ENCODE measurements around the gene KIT. TPM values are rescaled to one million over a fixed set of nuclear protein-coding genes. Genes with fewer than 3 reads are reported as not detected.

The KIT gene
- total RNA-seq, 4 donors from 2014 or later: 0.61 to 36.8 (median 4.0) TPM

- 58 to 59% methylated on average over 2 to 4 of the region's 4 CpGs for WGBS, 2 donors
- intact Hi-C loops (cut with DNase I): no loop called here
- H3K27ac ChIP-seq: no peak overlapping the region
- TF ChIP-seq POLR2A (IDR thresholded peaks at IDR 0.05): no peak
- TF ChIP-seq, protein P1, sequence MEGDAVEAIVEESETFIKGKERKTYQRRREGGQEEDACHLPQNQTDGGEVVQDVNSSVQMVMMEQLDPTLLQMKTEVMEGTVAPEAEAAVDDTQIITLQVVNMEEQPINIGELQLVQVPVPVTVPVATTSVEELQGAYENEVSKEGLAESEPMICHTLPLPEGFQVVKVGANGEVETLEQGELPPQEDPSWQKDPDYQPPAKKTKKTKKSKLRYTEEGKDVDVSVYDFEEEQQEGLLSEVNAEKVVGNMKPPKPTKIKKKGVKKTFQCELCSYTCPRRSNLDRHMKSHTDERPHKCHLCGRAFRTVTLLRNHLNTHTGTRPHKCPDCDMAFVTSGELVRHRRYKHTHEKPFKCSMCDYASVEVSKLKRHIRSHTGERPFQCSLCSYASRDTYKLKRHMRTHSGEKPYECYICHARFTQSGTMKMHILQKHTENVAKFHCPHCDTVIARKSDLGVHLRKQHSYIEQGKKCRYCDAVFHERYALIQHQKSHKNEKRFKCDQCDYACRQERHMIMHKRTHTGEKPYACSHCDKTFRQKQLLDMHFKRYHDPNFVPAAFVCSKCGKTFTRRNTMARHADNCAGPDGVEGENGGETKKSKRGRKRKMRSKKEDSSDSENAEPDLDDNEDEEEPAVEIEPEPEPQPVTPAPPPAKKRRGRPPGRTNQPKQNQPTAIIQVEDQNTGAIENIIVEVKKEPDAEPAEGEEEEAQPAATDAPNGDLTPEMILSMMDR (IDR thresholded peaks at IDR 0.05): no peak
- no peak for DNase-seq
- peaks cover 14 to 29% (median 20%) of the 10 kb centered on the region in 3 donors for H3K4me1 ChIP-seq
- H3K4me3 ChIP-seq: no peak overlapping the region
- H3K27me3 ChIP-seq: peaks cover 0 to 36% (median 7%) of the 10 kb centered on the region in 4 donors
- H3K9me3 ChIP-seq: no peaks in the 10 kb centered on the region
- no peaks in the 10 kb centered on the region for H3K36me3 ChIP-seq
These were observed 3.0 kb upstream of the KIT start for GRCh38 chr4:54654753-54655152.

DNA sequence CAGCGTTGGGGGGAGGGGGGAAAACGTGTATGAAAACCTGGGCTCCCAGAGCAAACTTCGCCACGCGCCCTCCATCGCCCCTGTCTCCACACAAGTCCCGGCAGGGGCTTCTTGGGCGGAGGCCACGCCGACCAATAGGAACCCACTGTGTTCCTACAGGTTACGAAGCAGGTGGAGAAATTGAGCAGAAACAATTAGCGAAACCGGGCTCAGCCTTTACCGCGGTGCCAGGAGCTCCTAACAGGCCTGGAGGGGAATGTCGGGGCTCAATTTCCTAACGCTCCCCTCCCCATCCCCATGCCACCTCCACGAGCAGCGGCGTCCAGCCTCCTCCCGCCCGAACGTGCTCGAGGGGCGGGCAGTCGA, 589 bp upstream of the KIT start:
- peak overlapping the region in 2 of 4 donors; percentile 31 to 63 for H3K27ac ChIP-seq

DNA sequence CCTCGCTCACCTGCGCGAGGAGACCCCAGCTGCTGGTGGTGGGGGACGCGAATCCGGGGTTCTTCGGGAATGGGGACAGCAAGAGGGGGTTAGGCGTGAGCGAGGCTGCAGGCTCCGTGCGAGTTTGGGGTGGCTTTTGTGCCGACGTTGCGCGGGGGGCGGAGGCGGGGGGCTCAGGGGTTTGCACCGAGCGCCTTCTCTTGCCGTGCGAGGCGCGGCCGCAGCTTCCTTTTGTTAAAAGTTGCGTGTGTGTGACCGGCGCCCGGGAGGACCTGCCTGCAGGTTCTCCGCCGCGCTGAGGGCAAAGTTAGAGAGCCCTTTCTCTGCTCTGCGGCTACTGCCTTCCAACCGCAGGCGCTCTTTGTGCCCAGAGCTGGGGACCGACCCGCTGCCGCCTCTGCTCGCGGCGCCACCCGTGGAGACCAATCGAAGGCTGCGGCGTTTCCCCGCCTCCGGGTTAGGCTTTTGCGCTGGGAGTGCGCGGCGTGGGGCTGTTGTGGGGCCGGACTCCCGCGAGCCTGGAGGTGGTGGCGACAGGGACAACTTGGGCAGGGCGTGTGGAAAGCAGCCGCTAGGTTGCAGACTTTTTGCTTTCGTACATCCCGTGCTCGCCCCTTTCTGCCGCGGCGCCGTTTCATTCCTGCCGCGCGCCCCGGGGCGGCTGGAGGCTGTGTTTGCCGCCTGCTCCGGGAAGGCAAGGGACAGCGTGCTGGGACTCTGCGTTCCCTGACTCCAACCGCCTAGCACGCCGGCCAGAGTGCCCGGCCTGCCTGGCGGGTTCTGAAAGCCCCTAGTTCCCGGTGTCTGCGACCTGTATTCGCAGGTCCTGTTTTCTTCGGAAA, 716 bp downstream of the KIT start:
- Histone ChIP-seq H3K9me3 (no peaks in the 10 kb centered on the region), H3K4me3 (peak overlapping the region; percentile 42 to 68 (median 58)), H3K27ac (peak overlapping the region in 3 of 4 donors; percentile 49 to 63 (median 57)), H3K27me3 (peaks cover 0 to 67% (median 7%) of the 10 kb centered on the region in 4 donors), H3K36me3 (no peaks in the 10 kb centered on the region), H3K4me1 (peaks cover 14 to 55% (median 24%) of the 10 kb centered on the region in 3 donors)
- no peak for DNase-seq
- 1% methylated on average over 31 of the region's 81 CpGs; no CpG with 5 or more reads in 1 of the 2 donors for WGBS, 2 donors
- TF ChIP-seq, protein P1 (IDR thresholded peaks at IDR 0.05): peak in 2 of 6 experiments; percentile 19 to 33
- TF ChIP-seq POLR2A (IDR thresholded peaks at IDR 0.05): no peak
- intact Hi-C loops (cut with DNase I): no loop called here

More for the DNA sequence above, 589 bp upstream of the KIT start:
- Histone ChIP-seq H3K9me3 (no peaks in the 10 kb centered on the region), H3K36me3 (no peaks in the 10 kb centered on the region), H3K4me3 (peak overlapping the region; percentile 42 to 68 (median 58)), H3K27me3 (peaks cover 0 to 58% (median 7%) of the 10 kb centered on the region in 4 donors), H3K4me1 (peaks cover 14 to 53% (median 24%) of the 10 kb centered on the region in 3 donors)
- WGBS, 2 donors: 4 to 13% methylated on average over 8 to 17 of the region's 26 CpGs
- TF ChIP-seq, protein P1 (IDR thresholded peaks at IDR 0.05): no peak
- TF ChIP-seq POLR2A (IDR thresholded peaks at IDR 0.05): no peak
- DNase-seq: no peak
- intact Hi-C loops (cut with DNase I): no loop called here

- intact Hi-C loops (cut with DNase I): no loop called here
- no peak for DNase-seq
- H3K27me3 ChIP-seq: peaks cover 0 to 73% (median 7%) of the 10 kb centered on the region in 4 donors
- no peaks in the 10 kb centered on the region for H3K9me3 ChIP-seq
- peak overlapping the region in 3 of 4 donors; percentile 49 to 63 (median 57) for H3K27ac ChIP-seq
- WGBS, 2 donors: 1 to 2% methylated on average over 14 of the region's 14 CpGs
- peaks cover 14 to 55% (median 24%) of the 10 kb centered on the region in 3 donors for H3K4me1 ChIP-seq
- no peaks in the 10 kb centered on the region for H3K36me3 ChIP-seq
- H3K4me3 ChIP-seq: peak overlapping the region; percentile 42 to 68 (median 58)
- TF ChIP-seq POLR2A (IDR thresholded peaks at IDR 0.05): no peak
- TF ChIP-seq, protein P1 (IDR thresholded peaks at IDR 0.05): no peak
These were observed 1.6 kb downstream of the KIT start for GRCh38 chr4:54659313-54659712.

Data from esophagus squamous epithelium (tissue), 5 donors.